HG02571 (cell line): ENCODE data around the gene DUS1L.

ENCODE experiments used
- ATAC-seq: cut with Tn5 transposase; IDR thresholded peaks from one replicate; pipeline ENCODE4 v1.9.1; 2021; ENCODE audit warnings: mild to moderate bottlenecking, moderate library complexity; ENCODE audit not compliant: unreplicated experiment

Gene DUS1L

DNA sequence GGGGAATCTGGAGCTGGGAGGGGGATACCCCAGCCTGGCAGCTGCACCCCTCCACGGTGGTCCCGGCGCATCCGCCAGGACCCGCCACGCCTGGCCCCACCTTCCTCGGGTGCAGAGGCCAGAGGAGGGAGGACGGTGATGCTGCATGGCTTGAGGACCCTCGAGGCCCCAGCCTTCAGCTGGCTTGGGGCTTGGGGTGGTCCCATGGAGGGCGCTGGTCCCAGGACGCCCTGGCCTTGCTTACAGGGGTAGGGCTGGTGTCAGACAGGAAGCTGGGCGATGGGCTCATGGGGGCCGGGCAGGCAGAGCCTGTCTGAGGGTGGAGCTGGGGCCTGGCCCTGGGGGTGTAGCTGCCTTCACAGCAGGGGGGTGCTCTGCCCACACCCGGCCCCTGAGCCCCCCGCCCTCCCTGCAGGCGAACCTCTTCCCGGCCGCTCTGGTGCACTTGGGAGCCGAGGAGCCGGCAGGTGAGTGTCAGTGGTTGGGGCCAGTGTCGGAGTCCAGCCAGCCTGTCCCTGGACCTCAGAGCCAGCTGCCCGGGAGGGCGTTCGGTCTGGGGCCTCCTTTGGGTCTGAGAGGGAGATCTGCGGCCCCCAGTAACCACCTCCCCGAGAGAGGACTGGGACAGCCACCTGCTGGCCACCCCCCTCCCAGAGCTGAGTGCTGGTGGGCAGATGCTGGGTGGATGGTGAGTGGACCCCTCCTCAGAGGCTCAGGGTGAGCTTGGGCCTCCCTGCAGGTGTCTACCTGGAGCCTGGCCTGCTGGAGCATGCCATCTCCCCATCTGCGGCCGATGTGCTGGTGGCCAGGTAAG lies 49.3 kb downstream of the DUS1L start:
- no peak for ATAC-seq

DNA sequence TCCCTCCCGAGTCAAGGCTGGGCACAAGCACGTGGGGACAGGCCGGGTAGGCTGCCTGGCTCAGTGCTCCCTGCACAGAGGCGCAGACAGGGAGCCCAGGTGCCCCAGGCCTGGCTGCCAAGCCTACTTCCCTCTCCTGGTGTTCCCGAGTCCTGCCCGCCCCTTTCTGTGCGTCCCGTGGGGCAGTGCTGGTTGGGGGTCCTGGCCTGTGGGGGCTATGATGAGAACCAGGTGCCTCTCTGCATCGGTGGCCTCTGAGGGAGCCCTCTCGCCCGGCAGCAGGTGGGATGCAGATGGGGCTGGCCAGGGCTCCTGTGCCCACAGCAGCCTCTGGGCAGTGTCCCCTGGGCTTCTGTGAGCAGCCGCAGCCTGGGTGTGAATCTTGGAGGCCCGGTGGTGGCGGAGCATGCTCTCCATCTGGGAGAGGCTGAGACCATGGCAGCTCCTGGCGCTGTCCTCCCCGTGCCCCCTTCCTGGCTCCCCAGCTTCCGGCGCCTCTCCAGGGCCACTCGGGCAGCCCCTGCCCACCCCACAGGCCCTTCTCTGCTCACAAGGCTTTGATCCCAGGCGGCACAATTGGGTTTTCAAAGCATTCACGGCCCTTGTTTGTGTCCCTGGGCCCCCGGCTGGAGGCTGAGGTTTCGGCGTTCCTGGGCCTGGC lies 50.2 kb downstream of the DUS1L start:
- ATAC-seq: no peak

DNA sequence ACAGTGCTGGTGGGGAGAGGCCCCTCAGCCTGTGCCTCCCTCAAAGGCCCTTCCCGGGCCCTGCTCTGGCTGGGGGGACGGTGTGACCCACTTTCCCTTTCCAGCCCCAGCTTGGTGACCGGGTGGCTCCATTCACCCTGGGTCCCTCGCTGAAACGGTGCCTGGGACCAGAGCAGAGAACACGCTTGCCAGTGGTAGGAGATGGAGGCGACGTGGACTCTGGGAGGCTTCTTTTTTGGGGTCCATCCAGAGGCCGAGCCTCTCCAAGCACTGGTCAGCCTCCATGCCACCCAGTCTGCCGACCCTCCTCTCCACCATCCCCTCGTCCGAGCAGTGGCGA lies 50.7 kb downstream of the DUS1L start:
- ATAC-seq: no peak

DNA sequence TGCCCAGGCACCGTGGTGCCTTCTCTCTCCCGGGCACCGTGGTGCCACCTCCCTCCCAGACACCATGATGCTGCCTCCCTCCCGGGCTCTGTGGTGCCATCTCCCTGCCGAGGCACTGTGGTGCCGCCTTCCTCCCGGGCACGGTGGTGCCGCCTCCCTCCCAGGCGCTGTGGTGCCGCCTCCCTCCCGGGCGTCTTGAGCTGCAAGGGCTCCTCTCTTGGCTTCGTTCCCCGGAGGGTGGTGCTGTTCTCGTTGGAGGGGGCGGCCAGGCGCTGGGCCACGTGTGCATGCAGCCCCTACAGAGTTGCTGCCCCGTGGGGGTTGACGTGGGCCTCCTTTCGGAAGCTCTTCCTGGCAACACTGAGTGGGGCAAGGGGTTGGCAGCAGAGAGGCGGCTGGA lies 51.2 kb downstream of the DUS1L start:
- no peak for ATAC-seq

DNA sequence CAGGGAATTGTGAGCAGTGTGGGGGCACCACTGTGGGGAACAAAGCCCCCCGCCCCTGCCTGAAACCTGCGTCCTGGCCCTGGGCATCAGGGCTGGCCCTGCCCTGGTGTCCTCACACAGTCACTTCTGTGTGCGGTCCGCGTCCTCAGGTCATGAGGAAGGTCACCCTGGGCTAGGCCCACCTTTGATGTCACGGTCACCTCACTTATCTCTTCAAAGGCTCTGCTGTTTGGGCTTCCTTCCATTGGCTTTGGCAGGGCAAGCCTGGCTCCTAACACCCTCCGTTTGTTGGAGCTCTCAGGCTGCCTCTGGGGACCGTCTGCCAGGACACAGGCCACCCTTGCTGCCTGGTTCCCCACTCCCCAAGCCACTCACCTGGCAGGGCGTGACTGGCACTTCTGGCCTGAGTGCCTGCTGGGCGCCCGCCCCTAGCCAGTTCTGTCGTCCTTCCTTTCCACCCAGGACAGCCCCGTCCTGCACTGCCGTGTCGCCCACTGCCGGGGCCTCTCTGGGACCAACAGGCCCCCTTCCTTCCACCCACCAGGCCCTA lies 51.8 kb downstream of the DUS1L start:
- ATAC-seq: no peak

DNA sequence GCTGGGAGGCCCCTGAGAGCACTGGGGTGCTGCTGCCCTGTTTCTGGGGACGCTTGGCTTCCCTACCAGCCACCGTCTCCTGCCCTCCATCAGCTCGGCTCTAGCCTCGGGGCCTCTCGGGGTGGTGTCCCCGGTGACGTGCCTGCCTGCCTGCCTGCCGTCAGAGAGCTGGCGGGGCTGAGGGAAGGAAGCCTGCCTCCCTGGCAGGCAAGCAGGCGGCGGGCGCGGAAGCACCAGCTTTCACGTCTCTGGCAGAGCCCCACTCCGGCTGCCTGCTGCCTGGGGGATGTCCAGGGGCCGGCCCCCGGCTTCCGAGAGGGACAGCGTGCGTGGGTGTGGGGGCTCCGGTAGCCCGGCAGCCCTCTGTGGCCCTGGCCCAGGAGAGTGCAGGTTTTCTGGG lies 52.3 kb downstream of the DUS1L start:
- ATAC-seq: no peak

DNA sequence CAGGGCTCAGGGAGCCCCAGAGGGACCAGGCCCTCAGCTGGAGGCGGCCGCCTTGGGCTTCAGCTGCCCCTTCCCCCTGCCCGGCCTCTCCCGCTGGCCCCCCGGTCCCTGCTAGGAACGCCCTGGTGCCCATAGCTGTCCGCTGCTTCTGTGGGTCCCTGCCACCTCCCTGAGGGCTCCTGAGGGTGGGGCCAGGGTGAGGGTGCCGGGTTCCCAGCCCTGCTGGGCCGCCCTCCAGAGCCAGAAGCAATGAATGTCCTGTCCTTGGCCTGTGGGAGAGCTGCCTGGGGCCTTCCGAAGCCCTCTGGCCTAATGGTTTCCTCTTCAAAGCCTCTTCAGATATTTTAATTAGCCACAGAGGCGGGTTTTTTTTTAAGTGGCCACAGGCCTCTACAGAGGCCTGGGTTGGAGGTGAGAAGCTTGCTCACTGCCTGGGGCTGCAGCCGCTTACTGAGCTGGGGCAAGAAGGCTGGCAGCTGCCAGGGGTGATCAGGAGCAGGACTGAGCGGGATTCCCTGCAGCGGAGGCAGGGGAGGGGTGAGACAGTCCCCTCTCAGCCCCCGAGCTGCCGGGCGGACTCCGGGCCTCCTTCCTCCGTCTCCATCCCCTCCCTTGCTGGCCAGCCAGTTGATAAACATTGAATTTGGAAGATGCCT lies 52.8 kb downstream of the DUS1L start:
- ATAC-seq: no peak

DNA sequence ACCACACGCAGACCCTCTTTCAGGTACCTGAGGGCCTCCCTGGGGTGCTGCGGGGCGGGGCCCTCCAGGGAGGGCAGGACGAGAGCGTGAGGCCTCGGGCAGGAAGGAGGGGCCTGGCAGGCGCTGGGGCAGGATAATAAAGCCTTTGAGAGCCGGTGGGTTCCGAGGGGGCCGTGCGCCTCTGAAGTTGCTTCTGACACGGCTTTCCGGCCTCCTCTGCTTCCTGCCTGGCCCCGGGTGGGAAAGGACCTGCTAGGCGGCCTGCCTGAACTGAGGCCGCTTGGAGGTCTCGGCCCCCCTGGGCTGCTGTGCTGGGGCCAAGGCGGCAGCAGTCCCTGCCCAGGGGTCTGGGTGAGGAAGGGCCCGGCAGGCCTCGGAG lies 53.4 kb downstream of the DUS1L start:
- no peak for ATAC-seq

DNA sequence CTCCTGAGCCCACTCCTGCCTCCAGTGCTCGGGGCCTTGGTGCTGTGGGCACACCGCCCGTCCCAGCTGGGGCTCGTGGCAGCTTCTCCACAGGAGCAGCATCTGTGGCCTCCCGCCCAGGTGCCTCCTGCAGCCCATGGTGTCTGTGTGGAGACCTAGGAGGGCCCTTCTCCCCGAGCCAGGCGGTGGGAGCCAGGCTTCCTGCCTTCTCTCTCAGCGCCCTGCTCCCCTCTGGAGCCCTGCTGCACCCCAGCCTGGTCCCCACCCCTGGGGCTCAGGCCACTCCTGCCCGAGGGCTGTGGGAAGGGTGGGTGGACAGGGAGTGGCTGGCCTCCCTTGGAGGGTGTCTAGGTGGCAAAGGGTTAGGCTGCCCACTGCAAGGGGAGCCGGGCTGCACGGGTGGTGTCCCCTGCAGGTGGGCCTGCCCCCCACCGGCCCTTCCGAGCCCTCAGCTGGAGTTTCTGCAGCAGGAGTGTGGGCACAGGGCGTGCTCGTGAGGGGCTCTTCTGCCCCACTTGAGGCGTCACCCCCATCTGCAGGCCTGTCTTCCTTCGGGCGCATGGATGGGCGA lies 53.9 kb downstream of the DUS1L start:
- no peak for ATAC-seq

DNA sequence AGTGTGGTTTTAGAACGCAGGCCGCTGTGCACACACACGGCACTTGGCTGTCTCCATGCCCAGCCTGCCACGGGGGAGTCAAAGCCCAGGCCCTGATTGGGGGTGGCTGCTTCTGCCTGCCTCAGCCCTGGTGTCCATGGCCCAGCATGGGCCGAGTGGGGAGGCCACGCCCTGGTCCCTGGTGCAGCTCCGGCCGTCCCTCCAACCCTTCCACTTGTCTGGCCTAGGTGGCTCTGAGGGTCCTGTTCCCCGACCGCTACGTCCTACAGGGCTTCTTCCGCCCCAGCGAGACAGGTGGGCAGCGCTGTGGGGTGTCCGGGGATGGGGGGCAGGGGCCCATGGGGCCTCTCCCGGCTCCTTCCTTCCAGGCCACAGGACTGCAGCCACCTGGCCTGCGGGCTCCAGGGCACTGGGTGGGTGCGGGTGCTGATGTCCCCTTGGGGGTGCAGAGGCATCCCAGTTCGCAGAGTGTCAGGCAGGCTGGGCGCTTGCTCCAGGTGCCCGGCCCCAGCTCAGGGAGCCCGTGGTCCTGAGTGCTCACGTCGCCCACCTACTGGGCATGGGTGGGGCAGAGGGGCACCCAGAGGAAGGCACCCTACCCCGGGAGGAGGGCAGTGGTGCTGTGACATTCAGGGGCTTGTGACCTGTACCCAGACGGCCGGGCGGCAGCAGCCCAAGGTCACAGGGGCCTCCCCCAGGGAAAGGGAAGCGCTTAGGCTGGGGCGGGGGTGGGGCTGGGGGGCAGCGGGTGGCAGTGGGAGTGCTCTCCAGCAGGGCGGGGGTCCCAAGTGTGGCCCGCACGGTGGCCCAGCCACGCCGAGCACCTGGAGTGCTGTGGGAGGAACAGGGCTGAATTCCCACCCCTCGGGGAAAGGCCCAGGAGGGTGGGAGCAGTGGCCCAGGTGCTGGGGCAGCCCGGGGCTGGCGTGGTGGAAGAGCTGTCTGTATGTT lies 54.8 kb downstream of the DUS1L start:
- no peak for ATAC-seq

DNA sequence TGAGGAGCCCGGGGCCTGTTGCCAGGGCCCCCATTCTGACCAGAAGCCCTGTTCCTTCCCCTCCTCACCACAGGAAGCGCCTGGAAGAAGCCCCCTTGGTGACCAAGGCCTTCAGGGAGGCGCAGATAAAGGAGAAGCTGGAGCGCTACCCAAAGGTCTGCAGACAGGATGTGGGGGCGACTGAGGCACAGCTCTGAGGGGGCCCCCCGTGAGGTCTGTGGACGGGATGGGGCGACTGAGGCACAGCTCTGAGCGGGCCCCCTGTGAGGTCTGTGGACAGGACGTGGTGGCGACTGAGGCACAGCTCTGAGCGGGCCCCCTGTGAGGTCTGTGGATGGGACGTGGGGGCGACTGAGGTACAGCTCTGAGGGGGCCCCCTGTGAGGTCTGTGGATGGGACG lies 56.2 kb downstream of the DUS1L start:
- no peak for ATAC-seq

DNA sequence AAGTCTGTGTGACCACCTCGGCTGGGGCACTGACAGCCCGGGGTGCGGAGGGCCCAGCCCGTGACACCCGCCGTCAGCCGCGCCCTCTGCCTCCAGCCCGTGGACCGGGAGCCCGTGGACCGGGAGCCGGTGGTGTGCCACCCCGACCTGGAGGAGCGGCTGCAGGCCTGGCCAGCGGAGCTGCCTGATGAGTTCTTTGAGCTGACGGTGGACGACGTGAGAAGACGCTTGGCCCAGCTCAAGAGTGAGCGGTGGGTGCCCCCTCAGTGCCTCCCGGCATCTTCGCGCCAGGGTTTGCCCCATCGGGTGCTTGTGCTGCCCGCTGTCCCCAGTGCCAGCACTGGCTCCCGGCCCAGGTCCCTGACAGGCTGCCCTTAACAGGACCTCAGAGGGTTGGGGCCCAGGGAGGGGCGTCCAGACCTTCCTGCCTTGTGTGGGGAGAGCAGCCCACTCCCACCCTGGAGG lies 56.6 kb downstream of the DUS1L start:
- ATAC-seq: no peak

DNA sequence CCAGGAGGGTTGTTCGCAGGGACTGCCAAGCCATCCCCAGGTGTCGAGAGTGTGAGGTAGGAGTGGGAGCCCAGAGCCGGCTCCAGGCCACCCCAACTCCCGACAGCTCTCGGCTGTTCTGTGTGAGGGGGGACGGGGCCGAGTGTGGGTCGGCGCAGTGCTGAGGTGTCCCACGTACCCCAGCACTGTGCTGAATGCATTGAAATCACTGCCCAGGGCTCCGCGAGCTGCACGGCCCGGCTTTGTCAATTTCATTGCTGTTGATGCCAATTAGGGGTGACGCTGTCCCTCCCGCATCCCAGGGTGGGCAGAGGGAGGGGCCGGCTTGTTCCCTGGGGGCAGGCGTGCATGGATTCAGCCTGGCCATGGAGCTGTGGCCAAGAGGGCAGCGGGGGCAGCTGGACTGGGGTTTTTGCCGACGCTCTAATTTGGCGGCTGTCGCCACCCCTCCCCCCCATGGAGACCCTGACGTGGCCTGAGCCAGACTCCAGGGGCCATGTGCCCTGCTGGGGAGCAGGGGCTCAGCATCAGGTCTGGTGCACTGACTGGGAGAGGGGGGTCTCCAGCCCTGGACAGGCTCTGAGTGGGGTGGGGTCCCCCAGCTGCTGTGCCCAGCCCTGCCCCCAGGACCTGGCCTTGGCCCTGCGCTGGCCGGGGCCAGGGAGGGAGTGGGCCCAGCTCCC lies 57.2 kb downstream of the DUS1L start:
- no peak for ATAC-seq
